GM21576 (cell line): ENCODE data around the gene DCDC2C.

Source experiments
- ATAC-seq: cut with Tn5 transposase; IDR thresholded peaks from one replicate; pipeline ENCODE4 v1.9.1; 2021; ENCODE audit warnings: mild to moderate bottlenecking, moderate library complexity; ENCODE audit not compliant: unreplicated experiment

The DCDC2C gene

DNA sequence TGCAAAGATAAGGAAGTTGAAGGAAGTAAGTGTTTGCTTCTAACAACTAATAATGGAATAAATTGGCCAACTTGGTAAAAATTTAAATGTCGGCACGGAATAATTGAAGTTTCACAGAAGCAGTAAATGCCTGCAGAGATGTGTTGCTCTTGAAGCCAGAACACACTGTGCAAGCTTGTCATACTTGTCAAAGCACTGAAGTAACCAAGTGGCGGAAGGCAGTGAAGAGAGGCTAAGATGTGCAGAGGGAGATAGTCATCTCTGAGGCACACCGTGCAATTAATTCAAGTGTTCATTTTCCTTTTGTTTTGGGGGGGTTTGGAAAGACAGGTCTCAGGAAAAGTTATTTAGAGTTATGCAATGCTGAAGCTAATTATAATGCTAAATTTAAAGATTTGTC, 5.2 kb downstream of the DCDC2C start:
- ATAC-seq, result no peak

GRCh38 chr2:3709225-3709624, 5.8 kb downstream of the DCDC2C start:
- no peak for ATAC-seq

GRCh38 chr2:3712424-3712823, 9.0 kb downstream of the DCDC2C start:
- ATAC-seq, result no peak

DNA sequence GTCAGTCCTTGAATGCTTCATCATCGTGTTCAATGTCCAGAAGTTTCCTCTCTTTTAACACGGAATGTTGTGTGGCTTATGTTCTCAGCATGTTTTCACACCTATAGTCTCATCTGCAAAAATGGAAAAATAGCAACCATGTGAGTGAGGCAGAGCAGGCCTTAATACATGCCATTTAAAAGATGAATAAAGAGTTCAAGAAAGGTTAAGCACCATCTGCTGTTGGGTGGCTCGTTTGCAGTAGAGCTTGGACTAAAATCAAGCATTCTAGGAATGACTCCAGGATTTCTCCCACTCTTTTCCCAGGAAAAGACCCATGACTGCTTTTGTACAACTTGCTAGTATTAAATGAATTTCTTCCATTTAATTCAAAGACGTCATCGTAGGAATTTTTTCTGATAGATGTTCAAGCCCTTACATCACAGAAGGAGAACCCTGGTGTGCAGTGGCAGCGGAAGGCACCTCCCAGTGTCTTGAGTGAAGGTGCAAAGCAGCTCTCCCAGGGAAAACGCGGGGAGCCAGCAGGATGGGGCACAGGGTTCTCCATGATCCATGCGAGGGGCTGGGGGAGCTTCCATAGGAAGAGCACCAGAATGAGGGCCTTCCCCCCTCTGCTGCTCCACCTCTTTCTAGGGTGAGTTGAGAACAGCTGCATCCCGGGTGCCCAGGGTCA, 9.6 kb downstream of the DCDC2C start:
- ATAC-seq, result no peak

- ATAC-seq, result no peak
Measured at GRCh38 chr2:3718679-3719078, 15.3 kb downstream of the DCDC2C start.

- ATAC-seq, result no peak
Measured at GRCh38 chr2:3725002-3725401, 21.6 kb downstream of the DCDC2C start.

DNA sequence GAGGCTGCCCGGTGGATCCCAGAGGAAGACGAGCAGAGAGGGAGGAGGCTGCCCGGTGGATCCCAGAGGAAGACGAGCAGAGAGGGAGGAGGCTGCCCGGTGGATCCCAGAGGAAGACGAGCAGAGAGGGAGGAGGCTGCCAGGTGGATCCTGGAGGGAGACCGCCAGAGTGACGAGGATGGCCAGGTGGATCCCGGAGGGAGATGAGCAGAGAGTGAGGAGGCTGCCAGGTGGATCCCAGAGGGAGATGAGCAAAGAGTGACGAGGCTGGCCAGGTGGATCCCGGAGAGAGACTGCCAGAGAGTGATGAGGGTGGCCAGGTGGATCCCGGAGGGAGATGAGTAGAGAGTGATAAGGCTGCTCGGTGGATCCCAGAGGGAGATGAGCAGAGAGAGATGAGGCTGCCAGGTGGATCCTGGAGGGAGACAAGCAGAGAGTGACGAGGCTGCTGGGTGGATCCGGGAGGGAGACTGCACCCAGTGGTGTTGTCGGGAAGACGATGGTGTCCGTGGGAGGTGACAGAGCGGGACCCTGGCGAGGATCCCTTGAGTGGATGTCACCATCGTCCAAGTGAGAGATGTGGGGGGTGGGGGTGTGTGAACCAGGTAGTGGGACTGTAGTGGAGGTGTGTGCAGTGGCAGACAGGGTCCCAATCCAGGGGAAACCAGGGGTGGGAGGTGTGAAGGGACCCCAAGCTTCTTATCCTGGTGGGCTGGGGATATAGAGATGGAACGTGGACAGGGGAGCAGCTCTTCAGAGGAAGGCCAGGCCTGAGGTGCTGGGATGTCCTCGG, 22.3 kb downstream of the DCDC2C start:
- no peak for ATAC-seq

DNA sequence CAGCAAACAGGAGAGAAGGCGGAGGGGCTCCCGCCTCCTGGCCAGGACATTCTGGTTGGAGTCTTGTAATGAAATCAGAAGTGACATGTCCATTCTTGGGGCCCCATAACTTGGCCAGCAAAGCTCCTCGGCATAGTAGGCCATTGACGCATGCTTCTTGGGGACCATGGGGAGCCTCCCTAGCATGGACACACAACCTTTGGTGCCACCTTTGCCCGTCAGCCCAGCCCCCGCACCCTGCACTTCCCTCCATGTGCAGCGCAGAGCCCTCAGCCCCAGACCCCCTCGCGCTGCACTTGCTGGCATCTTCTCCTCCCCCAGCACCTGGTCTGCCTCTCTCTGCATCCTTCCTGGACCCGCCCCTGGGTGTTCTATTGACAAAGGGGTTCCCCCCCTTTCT, 23.1 kb downstream of the DCDC2C start:
- no peak for ATAC-seq

DNA sequence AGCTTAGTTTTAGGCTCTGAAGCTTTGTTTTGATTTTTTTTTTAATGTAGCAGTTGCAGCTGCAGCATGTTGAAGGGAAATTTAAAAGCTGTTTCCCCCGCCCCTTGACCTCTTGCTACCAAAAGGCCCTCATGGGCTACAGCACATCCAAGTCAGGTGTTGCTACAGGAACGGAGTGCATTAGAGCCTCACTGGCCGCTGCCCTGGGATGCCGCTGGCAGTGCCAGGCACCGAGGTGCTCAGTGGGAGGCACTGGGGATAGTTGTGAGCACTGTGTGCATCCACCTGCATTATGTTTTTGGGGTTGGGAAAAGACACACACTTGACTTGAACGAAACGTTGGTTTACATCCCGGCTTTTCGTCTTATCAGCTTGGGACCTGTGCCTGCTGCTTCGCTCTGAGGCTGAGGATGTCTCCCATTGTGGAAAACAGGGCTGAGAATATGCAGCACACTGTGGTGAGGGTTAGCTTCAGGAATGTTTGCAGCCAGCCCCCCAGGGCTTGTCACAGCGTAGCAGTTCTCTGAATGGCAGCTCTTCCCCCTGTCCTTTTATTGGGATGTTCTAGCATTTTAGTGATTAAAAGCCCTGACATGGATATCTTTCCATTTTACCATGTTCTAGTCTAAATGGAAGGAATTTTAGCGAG, 24.1 kb downstream of the DCDC2C start:
- ATAC-seq, result no peak

- ATAC-seq, result no peak
Measured at GRCh38 chr2:3728104-3729054, 25.0 kb downstream of the DCDC2C start.

GRCh38 chr2:3729055-3729448, 25.7 kb downstream of the DCDC2C start:
- no peak for ATAC-seq

DNA sequence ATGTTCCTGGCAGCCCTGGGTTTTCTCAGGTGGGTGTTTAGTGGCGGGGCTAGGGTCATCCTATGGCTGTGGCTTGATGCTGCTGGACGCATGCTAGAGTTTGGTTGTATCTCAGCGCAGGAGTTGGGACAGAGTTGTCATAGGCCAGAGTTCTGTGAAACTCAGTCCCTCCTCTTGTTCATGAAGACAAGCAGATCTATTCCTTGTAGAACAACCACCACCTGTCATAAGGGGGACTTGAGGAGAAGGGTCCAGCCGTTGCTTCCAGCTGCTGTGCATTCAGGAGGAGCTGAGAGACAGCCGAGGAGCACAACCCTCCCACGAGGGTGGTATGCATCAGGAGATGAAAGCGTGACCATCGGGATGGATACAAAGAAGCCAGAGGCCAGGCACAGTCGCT, 26.4 kb downstream of the DCDC2C start:
- no peak for ATAC-seq

GRCh38 chr2:3730646-3731045, 27.3 kb downstream of the DCDC2C start:
- ATAC-seq, result no peak

DNA sequence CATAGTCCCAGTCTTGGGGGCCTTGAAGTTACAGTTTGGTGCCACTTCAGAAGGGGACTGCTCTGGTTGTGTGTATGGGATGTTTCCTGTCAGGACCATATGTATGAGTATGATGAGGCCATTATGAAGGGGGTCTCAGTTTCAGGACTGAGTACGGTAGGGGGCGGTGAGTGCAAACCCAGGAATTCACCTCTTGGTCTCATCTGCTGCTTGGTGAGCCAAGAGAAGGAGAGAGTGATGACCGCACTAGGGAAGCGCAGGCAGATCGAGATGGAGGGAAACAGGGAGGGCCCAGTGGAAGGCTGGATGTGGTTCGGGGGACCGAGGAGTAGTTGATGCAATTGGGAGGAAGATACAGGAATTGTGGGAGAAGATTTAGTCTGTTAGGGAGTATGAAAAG, 28.5 kb downstream of the DCDC2C start:
- no peak for ATAC-seq

DNA sequence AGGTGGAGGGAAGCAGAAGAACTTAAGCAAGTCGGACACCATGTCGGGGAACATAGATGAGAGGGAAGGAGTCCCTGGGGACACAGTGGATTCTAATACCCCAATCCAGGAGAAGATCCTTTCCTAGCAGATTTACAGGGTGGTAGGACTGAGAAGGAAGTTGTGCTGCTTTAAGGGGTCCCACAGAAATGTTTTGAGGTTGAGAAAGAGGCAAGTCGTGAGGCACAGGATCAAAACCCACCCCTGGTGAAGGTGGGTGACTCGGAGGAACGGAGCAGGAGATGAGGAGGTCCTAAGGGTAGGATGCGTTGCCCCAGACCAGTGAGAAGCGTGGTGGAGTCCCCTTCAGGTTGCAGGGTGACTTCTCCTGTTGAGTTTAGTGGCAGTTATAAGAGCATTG, 32.7 kb downstream of the DCDC2C start:
- no peak for ATAC-seq

GRCh38 chr2:3737128-3737527, 33.8 kb downstream of the DCDC2C start:
- ATAC-seq, result no peak

DNA sequence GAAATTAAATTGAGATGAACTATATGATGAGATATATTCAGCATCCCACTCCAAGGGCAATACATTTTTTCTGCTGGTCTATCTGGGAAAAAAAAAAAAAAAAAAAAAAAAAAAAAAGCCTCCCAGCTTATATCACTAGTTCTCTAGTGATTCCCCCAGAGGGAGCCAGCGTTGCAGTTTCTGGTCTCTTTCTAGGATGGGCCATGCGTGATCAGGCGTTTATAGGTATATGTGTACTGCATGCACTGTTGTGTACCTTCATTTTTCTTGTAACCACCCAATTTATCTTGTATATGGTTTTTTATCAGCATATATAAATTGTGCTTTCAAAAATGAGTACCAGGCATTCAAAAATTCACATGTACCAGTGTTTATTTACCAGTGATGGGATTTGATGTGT, 35.1 kb downstream of the DCDC2C start:
- no peak for ATAC-seq

DNA sequence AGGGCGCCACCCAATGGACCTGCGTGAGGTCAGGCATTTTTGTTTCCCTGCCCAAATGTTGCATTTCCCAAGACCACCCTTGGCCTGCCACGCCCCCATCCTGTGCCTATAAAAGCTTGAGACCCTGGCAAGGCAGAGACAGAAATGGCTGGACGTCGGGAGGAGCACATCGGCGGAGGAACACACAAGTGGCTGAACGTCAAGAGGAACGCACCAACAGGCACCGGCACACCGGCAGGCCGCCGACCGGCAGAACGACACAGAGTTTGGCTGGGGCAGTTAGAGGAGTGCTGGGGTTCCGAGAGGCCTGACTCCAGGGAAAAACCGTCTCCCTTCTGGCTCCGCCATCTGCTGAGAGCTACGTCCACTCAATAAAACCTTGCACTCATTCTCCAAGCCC, 35.9 kb downstream of the DCDC2C start:
- no peak for ATAC-seq

GRCh38 chr2:3741396-3741795, 38.0 kb downstream of the DCDC2C start:
- ATAC-seq, result no peak

- no peak for ATAC-seq
Measured at GRCh38 chr2:3741867-3742602, 38.7 kb downstream of the DCDC2C start.
